GM21529 (cell line): Measurements from ENCODE around the gene CCDC33.
"Not testable (repeated sequence)": the region's sequence is repeated elsewhere in the genome, so short reads cannot be mapped to it uniquely, and the experiment has no call there.

ENCODE experiments used
- ATAC-seq: cut with Tn5 transposase; IDR thresholded peaks from one replicate; pipeline ENCODE4 v1.9.1; 2021; ENCODE audit not compliant: unreplicated experiment

The CCDC33 gene

DNA sequence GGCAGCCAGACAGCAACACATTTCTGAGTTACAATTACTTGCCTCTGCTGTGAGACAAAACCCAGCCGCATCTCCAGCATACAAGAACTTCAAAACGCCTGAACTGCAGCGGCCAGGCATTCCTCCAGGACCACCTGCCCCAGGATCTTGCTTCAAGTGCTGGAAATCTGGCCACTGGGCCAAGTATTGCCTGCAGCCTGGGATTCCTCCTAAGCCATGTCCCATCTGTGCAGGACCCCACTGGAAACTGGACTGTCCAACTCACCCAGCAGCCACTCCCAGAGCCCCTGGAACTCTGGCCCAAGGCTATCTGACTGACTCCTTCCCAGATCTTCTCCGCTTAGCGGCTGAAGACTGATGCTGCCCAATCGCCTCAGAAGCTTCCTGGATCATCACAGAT, 119.9 kb downstream of the CCDC33 start:
- not testable (repeated sequence) for ATAC-seq

DNA sequence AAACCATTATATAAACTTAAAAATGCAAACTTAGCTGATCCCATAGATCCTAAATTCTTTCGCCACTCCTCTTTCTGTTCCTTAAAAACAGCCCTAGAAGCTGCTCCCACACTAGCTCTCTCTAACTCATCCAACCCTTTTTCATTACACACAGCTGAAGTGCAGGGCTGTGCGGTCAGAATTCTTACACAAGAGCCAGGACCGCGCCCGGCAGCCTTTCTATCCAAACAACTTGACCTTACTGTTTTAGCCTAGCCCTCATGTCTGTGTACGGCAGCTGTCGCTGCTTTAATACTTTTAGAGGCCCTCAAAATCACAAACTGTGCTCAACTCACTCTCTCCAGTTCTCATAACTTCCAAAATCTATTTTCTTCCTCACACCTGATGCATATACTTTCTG, 121.4 kb downstream of the CCDC33 start:
- not testable (repeated sequence) for ATAC-seq

DNA sequence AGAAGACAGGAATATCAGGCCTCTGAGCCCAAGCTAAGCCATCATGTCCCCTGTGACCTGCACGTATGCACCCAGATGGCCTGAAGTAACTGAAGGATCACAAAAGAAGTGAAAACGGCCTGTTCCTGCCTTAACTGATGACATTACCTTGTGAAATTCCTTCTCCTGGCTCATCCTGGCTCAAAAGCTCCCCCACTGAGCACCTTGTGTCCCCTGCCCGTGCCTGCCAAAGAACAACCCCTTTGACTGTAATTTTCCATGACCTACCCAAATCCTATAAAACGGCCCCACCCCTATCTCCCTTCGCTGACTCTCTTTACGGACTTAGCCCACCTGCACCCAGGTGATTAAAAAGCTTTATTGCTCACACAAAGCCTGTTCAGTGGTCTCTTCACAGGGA, 123.2 kb downstream of the CCDC33 start:
- ATAC-seq = not testable (repeated sequence)

DNA sequence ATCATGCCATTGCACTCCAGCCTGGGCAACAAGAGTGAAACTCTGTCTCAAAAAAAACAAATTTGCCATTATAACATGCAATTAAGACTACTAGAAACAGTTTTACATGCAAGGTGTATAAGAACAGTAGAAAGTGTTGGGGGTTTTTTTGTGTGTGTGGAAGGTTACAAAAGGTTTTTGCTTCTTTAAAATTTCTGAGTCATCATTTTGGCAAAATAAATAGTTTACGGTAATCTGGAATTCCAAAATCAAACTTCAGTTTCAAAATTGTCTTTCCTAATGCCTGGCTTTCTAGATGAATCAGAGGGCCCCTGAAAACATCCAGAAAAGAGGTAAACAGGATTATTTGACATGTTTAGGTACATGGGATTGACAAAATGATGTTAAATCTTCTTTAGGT, 124.7 kb downstream of the CCDC33 start:
- ATAC-seq = not testable (repeated sequence)

DNA sequence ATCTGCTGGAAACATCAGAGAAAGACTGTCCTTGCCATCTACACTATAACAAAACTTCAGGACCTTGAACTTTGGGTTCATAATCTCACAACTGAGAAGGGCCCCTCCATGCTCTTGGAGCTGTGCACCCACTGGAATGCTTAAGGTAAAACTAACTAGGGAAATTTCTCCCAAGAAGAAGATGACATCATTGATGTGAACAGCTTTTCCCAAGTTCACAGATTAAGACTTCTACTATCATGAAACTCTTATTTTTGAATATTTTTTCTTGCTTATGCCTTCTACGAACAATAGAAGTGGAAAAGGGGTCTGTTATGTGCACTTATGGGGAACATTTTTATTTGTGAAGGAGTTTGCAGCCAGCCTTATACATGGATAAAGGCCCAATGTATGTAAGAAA, 126.4 kb downstream of the CCDC33 start:
- no peak for ATAC-seq

DNA sequence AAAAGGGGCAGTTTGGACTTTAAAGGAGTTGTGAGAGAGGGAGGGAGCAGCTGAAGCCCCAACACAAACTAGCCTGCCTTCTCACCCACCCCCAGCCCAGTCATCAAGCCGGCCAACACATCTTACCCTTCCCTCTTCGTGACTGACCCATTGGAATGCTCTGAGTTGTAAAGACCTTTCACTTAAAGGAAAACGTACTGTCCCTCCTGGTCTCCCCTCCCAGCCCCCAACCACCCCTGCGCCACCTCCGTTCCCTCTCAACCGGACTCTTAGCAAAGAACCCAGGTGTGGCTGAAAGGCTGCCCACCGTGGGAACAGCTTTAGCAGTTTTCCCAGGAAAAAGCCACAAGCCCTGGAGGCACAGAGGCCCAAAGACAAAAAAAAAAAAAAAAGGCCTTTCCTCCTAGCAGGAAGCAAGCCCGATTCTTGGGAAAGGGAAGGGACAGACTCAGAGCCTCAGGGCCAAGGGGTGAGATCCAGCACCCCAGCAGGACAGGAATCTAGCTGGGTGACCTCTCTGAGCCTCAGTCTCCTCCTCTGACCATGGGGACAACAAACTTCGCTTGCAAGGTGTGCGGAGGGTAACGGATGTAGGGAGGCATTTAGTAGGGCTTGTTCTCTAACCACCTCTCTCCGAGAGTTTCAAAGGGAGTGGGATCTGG, 128.9 kb downstream of the CCDC33 start:
- no peak for ATAC-seq

DNA sequence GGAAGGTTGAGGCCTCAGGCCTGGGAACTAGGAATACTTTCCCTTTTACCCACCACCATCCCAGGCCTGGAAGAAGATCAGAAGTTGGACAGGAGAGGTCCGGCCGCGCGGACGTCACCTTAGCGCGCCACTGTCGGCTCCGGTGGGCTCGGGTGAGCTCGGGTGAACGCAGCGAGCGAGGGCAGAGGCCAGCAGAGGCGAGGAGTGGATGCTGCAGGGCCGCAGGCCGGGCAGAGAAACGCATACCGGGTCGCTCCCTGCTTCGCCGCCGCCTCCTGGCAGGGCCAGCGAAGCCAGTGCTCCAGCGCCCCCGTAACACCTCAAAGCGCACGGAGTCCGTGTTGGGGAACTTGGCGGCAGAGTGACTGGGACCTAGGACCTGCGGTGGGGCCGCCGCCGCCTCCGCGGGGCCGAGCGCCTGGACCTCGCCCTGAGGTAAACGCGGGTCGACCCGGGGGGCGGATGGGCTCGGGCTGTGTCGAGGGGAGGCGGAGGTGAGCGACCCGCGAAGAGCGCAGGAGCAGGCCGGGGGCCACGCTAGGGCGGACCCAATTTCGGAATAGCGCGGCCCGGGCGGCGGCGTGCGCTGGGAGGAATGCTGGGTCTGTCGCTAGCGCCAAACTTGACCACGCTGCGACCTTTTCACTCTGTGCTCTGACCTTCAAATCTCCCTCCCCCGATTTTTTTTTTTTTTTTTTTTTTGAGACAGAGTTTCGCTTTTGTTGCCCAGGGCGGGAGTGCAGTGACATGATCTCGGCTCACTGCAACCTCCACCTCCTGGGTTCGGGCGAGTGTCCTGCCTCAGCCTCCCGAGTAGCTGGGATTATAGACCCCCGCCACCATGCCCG, 129.7 kb downstream of the CCDC33 start:
- ATAC-seq = no peak

DNA sequence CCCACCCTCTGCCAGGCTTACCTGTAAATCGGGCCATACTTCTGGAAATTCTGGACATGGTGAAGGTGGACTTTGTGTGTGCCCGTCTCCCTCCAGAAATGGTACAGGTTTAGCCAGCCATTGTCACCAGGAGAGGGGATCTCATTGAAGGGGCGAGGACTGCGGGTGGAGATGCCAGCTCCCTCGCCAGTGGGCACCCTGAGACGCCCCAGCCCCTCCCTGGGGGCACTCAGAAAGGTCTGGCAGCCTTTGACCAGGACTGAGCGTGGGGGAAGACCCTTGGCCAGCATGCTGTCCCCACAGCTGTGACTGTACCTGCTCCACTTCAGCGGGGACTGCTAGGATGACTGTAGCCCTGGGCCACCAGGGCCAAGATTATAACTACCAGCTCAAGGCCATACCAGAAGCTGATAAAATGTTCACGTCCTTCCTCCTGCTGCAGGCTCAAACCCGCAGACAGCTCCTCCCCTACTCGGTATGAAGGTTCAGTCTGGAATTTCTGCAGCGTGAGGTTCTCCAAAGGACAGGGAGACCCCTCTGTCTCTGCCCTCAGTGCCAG, 131.2 kb downstream of the CCDC33 start, which contains the start of gene CYP11A1:
CYP11A1 (minus strand) TSS at position 351 of the 559 bp plus-strand sequence; CDS start at position 290, 61 bp downstream.
- ATAC-seq = no peak

DNA sequence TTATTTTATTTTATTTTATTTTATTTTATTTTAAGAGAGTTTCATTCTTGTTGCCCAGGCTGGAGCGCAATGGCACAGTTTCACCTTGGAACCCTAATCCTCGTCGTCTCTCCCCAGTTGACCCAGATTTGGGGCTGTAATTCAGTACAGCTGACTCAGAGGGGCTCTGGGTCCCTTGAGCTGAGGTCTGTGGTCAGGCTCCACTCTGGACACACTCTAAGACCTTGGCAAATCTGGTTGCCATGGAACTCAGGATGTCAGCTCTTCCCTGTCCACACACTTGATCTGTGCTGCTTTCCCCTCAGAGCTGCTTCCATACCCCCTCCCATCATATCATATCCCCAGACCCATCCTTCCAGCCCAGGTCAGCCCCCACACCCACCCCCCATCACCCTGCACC, 132.0 kb downstream of the CCDC33 start:
- no peak for ATAC-seq

DNA sequence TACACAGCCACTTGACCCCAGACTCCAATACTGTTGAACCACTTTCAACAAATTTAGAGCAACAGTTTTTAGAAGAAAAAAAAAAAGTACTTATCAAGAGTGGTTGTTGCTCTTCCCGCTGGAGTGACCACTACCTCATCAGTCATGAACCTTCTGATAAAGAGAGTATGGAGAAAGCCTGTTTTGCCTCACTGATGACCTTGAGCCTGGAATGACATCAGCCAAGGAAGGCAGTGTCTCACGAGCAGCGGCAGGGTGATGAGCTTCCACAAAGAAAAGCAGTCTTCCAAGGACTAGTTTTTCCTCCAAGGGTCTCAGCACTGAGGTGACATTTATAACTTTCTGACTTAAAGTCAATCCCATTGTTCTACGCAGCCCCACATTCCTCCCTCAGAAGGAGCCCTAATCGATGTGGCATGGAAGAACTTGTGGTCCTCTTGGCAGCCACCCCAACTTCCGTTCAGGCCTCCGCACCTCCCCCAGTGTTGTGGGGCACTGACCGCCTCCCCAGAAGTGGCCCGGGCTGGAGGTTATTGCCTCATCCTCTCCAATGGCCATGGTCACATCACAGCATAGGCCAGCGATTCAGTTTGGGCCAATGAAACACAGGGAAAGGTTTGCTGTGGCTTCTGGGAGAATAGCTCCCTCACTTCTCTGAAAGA, 133.1 kb downstream of the CCDC33 start:
- no peak for ATAC-seq

DNA sequence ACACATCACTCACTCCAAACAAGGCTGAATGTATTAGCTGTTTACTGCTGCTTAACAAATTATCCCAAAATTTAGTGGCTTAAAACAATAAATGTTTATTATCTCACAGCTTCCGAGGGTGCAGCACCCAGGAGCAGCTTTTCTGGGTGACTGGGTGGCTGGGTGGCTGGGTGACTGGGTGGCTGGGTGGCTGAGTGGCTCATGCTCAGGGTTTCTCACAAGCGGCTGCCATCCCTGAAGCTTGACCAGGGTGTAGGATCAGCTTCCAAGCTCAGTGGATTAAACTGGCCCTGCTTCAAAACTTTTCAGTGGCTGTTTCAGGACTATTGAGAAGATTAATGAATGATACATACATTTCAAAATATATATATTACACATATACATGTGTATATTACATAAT, 133.6 kb downstream of the CCDC33 start:
- ATAC-seq = no peak

DNA sequence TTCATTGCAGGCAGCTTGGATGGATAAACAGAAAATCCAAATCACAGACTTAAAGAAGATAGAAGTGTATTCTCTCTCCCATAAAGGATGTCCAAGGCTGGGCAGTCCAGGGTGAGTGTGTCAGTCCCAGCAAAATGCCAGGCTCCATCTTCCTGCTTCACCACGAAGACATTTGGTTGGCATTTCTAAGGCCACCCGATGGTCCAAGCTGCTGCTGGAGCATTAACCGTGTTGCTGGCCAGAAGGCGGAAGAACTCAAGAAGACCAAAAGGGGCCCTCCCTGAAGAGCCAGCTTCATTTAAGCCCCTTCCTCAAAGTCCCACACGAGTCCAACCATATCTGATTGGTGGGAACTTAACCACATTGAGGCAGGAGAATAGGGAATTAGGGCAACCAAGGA, 134.3 kb downstream of the CCDC33 start:
- ATAC-seq = no peak

DNA sequence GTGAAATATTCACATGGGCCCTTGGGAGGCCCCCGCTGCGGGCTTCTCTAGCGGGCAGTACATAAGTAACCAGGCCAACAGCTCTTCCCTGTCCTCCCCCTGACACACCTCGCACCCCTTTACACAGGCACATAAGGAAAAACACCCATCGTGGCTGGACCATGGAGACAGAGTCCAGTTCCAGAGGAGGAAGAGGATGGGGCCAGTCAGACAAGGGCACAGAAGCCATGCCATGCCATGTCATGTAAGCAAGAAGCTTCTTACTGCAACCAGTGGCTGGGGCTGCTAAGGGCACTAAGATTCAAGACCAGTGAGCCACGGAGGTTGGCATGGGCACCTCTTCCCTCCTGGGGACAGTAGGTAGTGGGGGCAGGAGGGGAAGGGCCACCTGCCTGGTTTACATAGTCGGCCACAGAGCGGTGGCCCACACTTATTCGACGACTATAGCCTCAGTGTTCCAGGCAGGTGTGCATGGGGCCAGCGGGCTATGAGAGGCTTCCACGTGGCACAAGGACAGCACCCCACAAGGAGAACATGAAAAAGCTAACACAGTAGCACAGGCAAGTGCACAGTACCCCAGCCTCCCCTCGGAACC, 137.0 kb downstream of the CCDC33 start:
- ATAC-seq = no peak

DNA sequence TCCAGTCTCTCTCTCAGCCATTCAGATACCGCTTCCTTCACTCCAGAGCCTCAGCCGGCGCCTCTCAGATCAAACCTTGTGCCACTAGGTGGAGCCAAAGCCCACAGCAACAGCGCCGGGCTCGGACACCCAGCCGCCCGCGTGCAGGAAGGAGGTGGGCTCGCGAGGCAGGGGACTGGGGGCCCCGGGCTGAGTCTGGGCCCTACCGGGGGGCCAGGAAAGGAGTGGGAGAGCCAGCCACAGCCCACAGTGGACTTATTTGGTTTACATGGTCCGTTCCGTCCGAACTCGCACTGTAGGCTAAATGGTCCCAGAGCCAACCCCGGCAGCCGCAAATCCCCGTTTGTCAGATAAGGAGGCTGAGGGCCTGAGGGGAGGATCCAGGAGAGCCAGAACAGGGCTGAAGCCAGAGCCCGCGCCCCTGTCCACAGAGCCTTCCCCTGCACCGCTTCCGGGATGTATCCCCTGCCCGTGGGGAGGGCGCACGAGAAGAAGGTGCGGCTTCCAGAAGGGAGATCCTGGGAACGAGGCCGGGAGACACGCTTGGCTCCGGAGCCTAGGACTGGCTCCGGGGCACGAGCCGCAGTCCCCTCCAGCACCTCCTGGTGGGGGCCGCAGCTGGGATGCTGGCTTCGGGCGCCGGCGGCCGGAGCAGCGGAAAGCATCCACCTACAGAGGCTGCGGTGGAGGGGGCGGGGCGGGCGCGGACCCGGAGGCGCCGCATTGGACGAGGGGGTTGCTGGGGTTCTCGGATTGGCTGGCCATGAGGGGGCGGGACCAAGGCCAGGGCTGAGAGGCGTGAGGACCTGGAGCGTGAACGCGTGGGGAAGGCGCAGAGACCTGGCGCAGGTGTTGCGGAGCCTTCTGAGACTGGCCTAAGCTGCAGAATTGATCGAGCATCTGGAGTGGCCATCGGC, 137.9 kb downstream of the CCDC33 start:
- peak; percentile 66 for ATAC-seq

DNA sequence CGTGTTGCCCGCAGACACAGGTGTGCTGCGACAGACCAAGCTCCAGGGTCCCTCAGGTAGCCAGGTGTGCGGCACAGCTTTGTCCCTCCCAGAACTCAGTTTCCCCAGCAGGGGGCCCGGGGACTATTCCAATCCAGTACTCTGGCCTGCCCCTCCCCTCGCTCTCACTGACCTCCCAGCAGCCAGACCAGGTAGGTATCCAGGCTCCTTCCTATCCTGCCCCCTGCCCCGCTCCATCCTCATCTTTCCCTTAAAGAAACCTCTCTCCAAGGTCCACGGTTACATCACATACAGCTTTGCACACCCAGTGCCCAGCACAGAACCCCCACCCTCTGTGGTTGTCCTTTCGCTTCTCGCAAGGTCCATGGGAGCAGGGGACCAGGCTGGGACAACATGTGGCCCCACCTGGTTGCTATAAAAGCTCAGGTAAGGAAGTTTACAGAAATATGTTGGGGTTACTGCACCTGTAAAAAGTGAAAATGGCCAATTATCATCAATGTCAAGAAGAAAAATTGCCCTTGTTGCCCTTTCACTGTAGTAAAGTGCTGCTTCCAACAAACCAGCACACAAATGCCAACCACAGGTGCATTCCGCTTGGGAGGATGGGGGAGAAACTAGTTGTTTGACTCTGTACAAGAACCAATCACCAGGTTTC, 138.6 kb downstream of the CCDC33 start:
- ATAC-seq = no peak

DNA sequence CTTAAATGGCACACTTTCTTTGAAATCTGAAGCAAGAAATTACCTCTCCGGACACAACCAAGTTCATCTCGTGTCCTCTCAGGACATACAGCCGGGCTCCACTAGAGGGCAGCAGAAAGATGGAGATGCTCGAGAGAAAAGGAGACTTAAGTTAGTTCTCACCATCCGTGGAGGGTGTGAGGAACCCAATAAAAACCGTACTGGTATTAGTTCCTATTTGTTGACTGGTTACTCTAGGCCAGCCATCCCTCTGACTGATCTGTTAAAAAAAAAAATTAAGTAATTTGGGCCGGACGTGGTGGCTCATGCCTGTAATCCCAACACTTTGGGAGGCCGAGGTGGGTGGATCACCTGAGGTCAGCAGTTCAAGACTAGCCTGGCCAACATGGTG, 139.2 kb downstream of the CCDC33 start:
- ATAC-seq = no peak

DNA sequence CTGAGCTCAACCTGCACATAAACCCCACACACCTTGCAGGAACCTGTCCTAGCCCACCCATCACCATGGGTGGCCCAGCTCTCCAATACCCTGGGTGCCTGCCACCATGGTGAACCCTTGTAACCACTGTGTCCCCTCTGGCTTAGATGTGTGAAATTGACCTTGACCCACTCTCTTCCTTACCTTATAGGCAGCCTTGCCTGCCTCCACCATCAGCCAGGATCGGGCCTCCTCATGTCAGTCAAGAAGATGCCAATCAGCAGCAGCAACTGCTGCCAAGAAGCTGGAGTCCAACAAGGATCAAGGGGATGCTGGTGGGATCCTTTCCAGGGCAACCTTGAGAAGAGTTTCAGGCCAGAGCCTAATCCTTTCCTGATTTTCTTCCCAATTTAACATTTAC, 140.1 kb downstream of the CCDC33 start:
- no peak for ATAC-seq

DNA sequence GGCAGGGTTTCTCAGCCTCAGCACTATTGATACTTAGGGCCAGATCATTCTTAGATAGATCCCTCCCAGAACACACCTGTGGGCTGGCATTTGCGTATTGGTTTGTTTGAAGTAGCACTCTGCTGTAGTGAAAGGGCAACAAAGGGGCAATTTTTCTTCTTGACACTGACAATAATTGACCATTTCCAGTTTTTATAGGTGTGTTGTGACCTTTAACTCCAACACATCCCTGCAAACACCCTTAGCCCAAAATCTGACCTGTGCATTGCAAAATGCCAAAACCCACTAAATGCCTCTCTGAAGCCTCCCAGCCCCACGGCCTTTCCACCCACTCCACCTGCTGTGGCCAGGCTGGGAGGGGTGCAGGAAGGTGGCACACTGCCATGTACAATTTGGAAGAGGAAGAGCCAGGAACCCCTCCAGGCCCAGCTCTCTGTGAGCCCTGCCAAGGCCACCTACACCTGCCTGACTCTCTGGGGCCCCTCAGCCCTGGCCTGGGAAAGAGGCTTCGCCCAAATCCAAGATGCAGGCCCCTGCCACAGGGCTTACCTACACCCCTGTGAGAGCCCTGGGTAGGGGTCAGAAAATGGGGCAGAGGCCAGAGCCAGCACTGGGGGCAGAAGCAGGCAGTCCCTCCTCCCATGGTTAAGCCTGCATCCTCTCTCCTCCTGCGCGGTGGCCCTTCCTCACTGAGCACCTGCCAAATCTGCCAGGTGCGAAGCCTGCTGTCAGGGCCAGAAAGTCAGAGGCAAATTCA, 140.9 kb downstream of the CCDC33 start:
- ATAC-seq = no peak
